ENCODE results near the gene NKAIN2. TPM values are rescaled to one million over a fixed set of nuclear protein-coding genes. Genes with fewer than 3 reads are reported as not detected.

The NKAIN2 gene
- total and polyA plus RNA-seq, 12 donors: 0.07 to 3.0 (median 0.28) TPM; not detected in 1

DNA sequence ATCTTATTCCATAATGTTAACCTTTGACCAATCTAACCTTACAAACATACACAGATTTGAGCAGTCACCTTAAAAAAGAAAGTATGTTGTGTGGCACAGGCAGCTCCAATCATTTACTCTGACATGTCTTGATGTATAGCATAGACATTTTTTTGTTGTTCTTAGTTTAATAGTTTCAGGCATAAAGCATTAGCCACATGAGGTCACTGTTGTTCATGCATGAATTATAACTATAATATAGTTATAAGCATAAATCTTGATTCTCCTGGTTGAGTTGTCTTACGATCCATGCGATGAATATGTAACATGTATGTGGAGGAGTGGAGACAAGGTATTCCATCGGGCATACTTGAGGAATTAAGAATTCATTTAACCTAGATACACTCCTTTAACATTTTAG is 26.1 kb upstream of the NKAIN2 start:
- Histone ChIP-seq H3K36me3 (no peaks in the 10 kb centered on the region), H3K27me3 (peaks cover 0 to 7% (median 0%) of the 10 kb centered on the region in 7 donors), H3K27ac (no peak overlapping the region), H3K9me3 (no peaks in the 10 kb centered on the region), H3K4me1 (no peaks in the 10 kb centered on the region), H3K4me3 (no peak overlapping the region)
- 42 to 66% methylated on average over 3 of the region's 3 CpGs for WGBS, 2 donors
- ATAC-seq: no peak
- intact Hi-C loops (cut with DNase I): loop anchor here in 1 of 10 donors (10.0 kb wide), 1 partner anchor 1017 kb away; no protein-coding TSS in a partner anchor
- peak in 3 of 9 donors; percentile 14 to 25 (median 16) for TF ChIP-seq CTCF (IDR thresholded peaks at IDR 0.05)
- no peak for DNase-seq

GRCh38 chr6:123780021-123780420 is 23.6 kb upstream of the NKAIN2 start:
- DNase-seq: no peak
- intact Hi-C loops (cut with DNase I): no loop called here
- Histone ChIP-seq H3K27ac (no peak overlapping the region), H3K4me1 (no peaks in the 10 kb centered on the region), H3K4me3 (no peak overlapping the region), H3K9me3 (no peaks in the 10 kb centered on the region), H3K27me3 (peaks cover 0 to 11% (median 0%) of the 10 kb centered on the region in 7 donors), H3K36me3 (no peaks in the 10 kb centered on the region)
- no peak for TF ChIP-seq CTCF (IDR thresholded peaks at IDR 0.05)
- 43 to 50% methylated on average over 1 of the region's 1 CpG for WGBS, 2 donors
- ATAC-seq: no peak

GRCh38 chr6:123784330-123784729 is 19.3 kb upstream of the NKAIN2 start:
- no peak for TF ChIP-seq CTCF (IDR thresholded peaks at IDR 0.05)
- Histone ChIP-seq H3K4me3 (no peak overlapping the region), H3K4me1 (no peaks in the 10 kb centered on the region), H3K9me3 (no peaks in the 10 kb centered on the region), H3K27ac (no peak overlapping the region), H3K36me3 (no peaks in the 10 kb centered on the region), H3K27me3 (peaks cover 0 to 8% (median 0%) of the 10 kb centered on the region in 7 donors)
- WGBS, 2 donors: 68 to 75% methylated on average over 2 of the region's 2 CpGs
- ATAC-seq: no peak
- intact Hi-C loops (cut with DNase I): no loop called here
- DNase-seq: no peak

DNA sequence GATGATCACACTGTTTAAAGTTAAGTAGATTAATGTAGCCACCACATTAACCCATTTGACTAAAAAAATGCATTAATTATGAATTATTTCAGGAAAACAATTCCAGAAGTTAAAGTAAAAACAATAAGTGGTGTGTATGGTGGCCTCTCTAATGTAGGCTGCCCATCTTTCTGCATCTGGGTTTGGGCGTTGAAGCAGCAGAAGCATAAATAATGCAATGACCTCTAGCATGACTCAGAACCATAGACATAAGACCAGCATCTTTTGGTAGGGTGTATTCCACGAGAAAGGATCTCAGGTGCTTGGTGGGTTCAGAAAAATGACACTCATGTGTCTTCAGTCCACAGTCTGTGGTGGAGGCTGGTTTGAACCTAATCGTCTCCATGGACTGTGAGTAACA is 18.6 kb upstream of the NKAIN2 start:
- Histone ChIP-seq H3K4me1 (no peaks in the 10 kb centered on the region), H3K36me3 (no peaks in the 10 kb centered on the region), H3K27ac (no peak overlapping the region), H3K9me3 (no peaks in the 10 kb centered on the region), H3K27me3 (peaks cover 0 to 8% (median 0%) of the 10 kb centered on the region in 7 donors), H3K4me3 (no peak overlapping the region)
- ATAC-seq (no peak), DNase-seq (no peak)
- TF ChIP-seq CTCF (IDR thresholded peaks at IDR 0.05): no peak
- intact Hi-C loops (cut with DNase I): no loop called here
- 81 to 89% methylated on average over 3 of the region's 3 CpGs for WGBS, 2 donors

Data from heart right ventricle (tissue), 16 donors.